Stimulated activated CD8-positive, alpha-beta memory T cell treated with anti-CD3 and anti-CD28 coated beads, Interleukin-4, amount 100 ng/mL, for 4 hours (primary cell): ENCODE data around the gene CCDC51.
"Not testable (repeated sequence)": the region's sequence is repeated elsewhere in the genome, so short reads cannot be mapped to it uniquely, and the experiment has no call there.

ENCODE experiments used
- DNase-seq, 2 donors: peaks; one replicate each; pipeline ENCODE4 v3.0.0-alpha.2; 2020; ENCODE audit warnings: low read depth in 2 of 2, low spot score in 1 of 2

The CCDC51 gene

GRCh38 chr3:48466386-48467109 lies 26.6 kb upstream of the CCDC51 start:
- DNase-seq, result no peak

DNA sequence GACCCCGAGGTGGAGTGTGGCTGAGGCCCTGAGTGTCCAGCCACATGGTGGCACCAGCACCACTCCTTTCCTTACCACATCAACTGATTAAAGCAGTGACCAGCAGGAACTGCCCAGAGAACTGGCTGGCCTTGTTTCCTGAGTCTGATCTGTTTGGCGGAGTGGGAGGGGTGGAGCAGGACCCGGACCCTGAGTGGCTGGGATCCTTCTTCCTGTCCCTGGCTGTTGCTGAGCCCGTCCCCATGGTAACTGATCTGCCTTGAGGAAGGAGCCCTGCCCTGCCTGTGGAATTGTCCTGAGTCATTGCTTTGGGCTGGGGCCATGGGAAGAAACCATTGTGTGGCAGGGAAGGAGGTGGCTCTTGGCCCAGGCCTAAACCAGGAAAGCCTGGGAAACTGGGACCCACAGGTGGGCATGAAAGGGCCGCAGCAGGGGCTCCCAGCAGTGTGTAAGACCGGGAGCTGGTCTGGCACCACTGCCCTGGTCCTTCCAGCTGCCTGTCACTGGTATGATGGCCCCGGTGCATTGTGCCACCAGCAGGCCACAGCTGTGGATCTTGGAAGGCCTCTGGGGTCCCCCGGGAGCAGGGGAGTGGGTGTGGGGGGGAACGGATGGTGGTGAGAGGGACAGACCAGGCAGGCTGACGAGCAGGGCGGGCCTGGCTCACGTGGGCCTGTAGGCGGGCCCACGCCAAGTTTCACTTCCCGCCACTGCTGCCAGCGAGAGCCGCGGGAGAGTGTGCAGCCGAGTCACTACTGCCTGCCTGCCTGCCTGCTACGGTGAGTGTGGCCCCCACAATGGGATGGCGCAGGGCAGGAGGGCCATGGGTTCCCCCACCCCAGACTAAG lies 25.8 kb upstream of the CCDC51 start:
- peak; percentile 52 to 62 for DNase-seq

DNA sequence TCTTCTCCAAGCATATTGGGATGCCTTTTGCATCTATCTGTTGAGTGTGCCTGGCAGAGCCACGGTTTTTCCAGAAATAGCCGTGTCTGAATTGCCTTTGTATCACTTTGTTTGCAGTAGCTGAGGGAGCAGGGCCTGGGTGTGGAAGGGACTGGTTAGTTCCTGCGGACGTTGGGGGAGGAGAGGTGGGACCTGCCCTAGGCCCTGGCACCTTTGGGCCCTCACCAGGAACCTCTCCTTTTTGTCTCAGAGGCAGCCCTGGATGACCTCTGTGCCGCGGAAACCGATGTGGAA lies 25.3 kb upstream of the CCDC51 start:
- no peak for DNase-seq

DNA sequence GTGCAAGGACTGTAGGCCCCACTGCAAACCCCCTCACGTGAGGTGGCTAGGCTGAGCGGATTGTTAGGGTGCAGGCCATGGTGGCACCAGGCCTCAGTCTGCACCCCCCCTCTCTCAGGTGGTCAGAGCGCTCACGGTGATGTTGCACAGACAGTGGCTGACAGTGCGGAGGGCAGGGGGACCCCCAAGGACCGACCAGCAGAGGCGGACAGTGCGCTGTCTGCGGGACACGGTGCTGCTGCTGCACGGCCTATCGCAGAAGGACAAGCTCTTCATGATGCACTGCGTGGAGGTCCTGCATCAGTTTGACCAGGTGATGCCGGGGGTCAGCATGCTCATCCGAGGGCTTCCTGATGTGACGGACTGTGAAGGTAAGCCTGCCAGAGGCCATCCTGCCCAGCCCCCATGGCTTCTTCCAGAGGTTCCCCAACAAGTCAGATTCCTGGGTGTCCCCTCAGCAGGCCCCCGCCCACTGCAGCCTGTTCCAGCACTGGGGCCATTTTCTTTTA lies 24.8 kb upstream of the CCDC51 start:
- no peak for DNase-seq

DNA sequence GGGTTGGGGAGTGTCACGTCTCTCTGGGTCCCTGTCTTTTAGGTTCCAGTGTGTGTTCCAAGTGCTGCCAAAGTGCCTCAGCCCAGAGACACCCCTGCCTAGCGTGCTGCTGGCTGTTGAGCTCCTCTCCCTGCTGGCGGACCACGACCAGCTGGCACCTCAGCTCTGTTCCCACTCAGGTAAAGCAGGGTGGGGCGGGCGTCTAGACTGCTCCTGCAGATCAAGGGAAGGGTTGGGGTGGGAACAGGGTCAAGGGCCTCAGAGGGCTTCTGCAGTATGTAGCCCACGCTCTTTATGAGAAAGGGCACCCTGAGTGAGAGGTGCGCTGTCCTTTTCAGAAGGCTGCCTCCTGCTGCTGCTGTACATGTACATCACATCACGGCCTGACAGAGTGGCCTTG lies 23.8 kb upstream of the CCDC51 start:
- DNase-seq, result no peak

DNA sequence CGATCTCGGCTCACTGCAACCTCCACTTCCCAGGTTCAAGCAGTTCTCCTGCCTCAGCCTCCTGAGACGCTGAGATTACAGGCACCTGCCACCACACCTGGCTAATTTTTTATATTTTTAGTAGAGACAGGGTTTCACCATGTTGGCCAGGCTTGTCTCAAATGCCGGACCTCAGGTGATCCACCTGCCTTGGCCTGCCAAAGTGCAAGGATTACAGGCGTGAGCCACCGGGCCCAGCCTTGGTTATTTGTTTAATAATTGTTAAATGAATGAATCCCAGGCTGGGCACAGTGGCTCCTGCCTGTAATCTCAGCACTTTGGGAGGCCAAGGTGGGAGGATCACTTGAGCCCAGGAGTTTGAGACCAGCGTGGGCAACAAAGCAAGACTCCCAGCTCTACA lies 21.8 kb upstream of the CCDC51 start:
- DNase-seq, result not testable (repeated sequence)

DNA sequence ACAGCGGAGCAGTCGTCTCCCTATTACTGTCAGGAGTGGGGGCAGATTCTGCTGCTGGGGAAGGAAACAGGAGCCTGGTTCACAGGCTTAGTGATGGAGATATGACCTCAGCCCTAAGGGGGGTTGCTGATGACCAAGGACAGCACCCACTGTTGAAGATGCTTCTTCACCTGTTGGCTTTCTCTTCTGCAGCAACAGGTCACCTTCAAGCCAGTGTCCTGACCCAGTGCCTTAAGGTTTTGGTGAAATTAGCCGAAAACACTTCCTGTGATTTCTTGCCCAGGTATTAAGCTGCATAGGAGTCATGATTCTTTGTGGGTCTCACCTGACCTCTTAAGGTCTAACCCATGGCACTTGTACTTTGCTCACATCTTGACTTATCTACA lies 20.6 kb upstream of the CCDC51 start:
- no peak for DNase-seq

GRCh38 chr3:48459773-48460516 lies 20.0 kb upstream of the CCDC51 start:
- no peak for DNase-seq

GRCh38 chr3:48459331-48459730 lies 19.4 kb upstream of the CCDC51 start:
- DNase-seq, result no peak

DNA sequence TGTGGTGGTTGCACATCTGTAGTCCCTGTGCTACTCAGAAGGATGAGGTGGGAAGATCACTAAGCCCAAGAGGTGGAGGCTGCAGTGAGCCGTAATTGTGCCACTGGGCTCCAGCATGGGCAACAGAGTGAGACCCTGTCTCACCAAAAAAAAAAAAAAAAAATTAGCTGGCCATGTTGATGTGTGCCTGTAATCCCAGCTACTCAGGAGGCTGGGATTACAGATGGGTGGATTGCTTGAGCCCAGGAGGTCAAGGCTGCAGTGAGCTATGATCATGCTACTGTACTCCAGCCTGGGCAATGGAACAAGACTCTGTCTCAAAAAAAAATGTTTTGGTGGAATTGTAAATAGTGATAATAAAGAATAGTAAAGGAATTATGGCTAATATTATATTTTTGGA lies 16.5 kb upstream of the CCDC51 start:
- DNase-seq, result no peak

GRCh38 chr3:48451270-48451669 lies 11.4 kb upstream of the CCDC51 start:
- DNase-seq, result no peak

DNA sequence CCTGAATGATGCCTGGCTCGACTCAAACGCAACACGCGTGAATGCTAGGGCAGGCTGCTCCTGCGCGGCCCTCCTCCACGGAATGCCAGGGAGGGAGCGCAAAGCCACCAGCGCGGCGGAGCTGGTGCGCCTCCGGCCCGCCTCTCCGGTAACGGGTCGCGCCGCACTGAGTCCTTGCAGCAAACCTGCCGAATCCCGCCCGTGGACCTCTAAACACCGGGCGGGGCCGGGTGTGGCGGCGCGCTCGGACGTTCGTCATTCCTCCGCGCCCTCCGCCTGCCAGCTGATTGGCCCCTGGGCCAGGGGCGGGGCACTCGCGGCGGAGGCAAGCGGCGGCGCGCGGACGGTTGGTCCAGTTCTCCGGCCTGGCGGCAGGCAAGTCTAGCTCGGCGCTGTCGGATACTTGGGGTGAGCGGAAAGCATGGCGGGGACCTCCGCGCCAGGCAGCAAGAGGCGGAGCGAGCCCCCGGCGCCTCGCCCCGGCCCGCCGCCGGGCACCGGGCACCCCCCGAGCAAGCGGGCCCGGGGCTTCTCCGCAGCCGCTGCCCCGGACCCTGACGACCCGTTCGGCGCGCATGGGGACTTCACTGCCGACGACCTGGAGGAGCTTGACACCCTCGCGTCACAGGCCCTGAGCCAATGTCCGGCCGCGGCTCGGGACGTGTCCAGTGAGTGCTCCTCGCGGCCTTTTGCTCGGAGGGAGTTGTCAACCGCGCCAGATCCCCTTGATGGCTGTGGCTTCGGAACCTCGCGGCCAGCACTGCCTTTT lies 6.7 kb upstream of the CCDC51 start, which contains the start of gene ATRIP:
ATRIP (plus strand) TSS at position 313 of the 769 bp plus-strand sequence; CDS start at position 422, 109 bp downstream.
- peak; percentile 63 to 73 for DNase-seq

DNA sequence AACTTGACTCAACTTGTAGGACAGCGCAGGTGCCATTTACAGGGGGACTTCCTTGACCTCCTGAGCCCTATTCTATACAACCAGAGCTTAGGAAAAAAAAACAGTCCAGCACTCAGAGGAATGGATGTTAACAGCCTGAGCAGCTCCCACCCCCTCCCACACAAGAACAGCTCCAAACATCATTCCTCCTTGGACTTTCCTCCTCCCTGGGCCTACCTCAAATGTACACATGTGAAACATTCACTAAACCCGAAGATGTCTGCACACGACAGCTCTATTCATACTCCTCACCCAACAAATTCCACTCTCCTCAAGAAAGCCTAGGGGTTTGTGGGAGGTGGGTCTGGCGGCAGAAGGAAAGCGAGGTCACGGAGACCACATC lies 6.1 kb upstream of the CCDC51 start:
- DNase-seq, result no peak

- DNase-seq, result no peak
These were observed 5.5 kb upstream of the CCDC51 start for GRCh38 chr3:48445277-48445882.

- no peak for DNase-seq
These were observed 2.0 kb upstream of the CCDC51 start for GRCh38 chr3:48441940-48442339.

GRCh38 chr3:48440590-48440958 lies 655 bp upstream of the CCDC51 start:
- DNase-seq, result no peak

- no peak for DNase-seq
These were observed 2.1 kb downstream of the CCDC51 start for GRCh38 chr3:48437812-48438211.

DNA sequence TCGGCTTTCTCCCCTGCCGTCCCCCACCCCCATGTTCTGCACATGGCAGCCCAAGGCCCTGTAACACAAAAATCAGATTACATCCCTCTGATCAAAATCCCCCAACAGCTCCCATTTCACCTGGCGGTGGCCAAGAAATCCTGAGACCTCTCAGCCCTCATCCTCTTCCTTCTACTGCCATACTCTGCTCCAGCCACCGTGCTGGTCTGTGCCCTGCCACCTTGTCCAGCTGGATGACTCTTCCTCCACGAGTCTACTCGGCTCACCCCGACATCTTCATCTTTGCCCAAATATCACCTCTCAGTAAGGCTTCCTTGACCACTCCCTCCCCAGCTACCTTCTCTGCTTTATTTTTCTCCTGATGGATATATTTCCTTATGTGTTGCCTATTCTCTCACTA lies 3.1 kb downstream of the CCDC51 start:
- no peak for DNase-seq

DNA sequence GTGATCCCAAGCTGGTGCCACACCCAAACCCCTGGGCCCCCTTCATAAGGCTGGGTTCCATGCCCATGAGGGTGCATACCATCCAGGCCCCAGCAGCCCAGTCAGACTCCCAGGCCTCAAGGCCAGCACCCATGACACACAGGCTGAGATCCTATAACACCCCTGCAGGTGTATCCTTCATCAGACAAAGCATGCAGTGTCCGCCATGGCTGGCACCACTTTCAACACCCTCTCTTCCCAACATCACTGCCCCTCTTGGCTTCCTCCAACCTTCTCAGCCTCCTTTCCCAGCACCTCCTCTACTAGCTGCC lies 3.5 kb downstream of the CCDC51 start:
- DNase-seq, result no peak

DNA sequence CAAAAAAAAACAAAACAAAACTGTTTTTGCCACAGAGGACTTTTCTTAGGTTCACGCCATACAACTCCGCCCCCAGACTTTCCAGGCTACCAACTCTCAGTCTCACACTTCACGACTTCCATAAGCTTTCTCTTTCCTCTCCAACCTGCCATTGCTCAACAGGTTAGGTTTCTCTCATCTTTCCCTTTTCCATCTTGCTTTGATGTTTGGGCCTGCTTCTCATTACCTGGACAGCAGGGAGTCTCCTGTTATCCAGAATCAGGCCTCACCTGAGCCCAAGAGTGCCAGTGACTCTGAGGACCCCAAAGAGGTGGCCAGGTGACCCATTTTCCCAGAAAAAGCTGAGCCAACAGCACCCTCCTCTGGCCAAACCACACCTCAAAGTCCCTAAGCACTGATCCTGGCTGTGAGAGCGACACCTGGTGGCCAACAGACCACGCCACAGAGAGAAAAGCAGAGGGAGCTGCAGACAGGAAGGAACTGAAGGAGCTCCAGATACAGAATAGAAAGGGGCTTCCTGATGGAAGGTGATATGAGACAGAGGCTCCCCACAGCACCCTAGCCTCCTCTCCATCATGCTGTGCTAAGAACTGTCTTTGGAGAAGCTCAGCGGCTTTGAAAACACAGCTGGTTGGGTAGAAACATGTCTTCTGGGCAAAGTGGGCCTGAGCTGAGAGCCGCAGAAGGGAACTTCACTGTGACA lies 4.0 kb downstream of the CCDC51 start:
- DNase-seq, result peak; percentile 70 to 83
